K562 (cell line): ENCODE results near the gene MCAT. TPM values are rescaled to one million over a fixed set of nuclear protein-coding genes. Genes with fewer than 3 reads are reported as not detected.

ENCODE experiments used
- ATAC-seq: fragments of 200-7000 bp; cut with Tn5 transposase; 3 replicates; pipeline ENCODE4 v1.9.1; 2020; ENCODE audit warnings: moderate library complexity
- BruUV-seq: library from RNA; stranded (reverse); fragments of 400-500 nt; replicated peaks from 2 replicates; lab custom pipeline; 2021; lab: Mats Ljungman, UMichigan
- CTCF ChIA-PET: fragments of 300-600 bp; formaldehyde crosslinking; extraction: SDS; loops from one replicate; lab custom pipeline; 2021; ENCODE audit warnings: low intra/inter-chr PET ratio; lab: Yijun Ruan, JAX
- POLR2A ChIA-PET: fragments of 300-600, 350-650 bp; sonication (Branson Sonifier 250); formaldehyde crosslinking; extraction: SDS; loops from one replicate; lab custom pipeline; 2021; ENCODE audit warnings: antibody characterized with exemption, inconsistent platforms; lab: Yijun Ruan, JAX
- DNase-seq, 4 experiments: peaks; one replicate each; pipeline versions ENCODE4 v3.0.0 to v3.0.0-alpha.2; 2011 to 2018; ENCODE audit warnings: low spot score in 3 of 4, mixed read lengths in 3 of 4; ENCODE audit errors: extremely low read depth in 1 of 4
- FAIRE-seq: peaks from 2 replicates; lab custom pipeline; 2011; peaks lifted over from hg19 to GRCh38; lab: Jason Lieb, UNC
- H2AFZ ChIP-seq: 2 replicates; pipeline ENCODE4 v1.6.0; 2011; ENCODE audit warnings: low read depth, low read length, control low read depth, inconsistent platforms
- H3K27ac ChIP-seq: fragments of 200-600 bp; 3 replicates; pipeline ENCODE4 v1.8.0; 2011; ENCODE audit warnings: low read depth, mild to moderate bottlenecking, control low read depth, inconsistent platforms, low read length, moderate library complexity, mixed read lengths; ENCODE audit errors: extremely low read depth
- H3K27me3 ChIP-seq, 2 experiments: fragments of 300-600 bp in 1 of 2; 2 replicates in 1 of 2; 3 replicates in 1 of 2; pipeline versions ENCODE4 v1.6.0 to v1.8.0; 2011; ENCODE audit warnings: inconsistent platforms in 2 of 2, low read length in 2 of 2, mild to moderate bottlenecking in 1 of 2, mixed read lengths in 1 of 2, moderate library complexity in 1 of 2; ENCODE audit not compliant: control insufficient read depth in 2 of 2, insufficient read depth in 2 of 2
- H3K36me3 ChIP-seq: fragments of 300-600 bp; 3 replicates; pipeline ENCODE4 v1.8.0; 2011; ENCODE audit warnings: mild to moderate bottlenecking, low read length, inconsistent platforms; ENCODE audit not compliant: control insufficient read depth, insufficient read depth
- H3K4me1 ChIP-seq, 2 experiments: fragments of 200-600 bp in 1 of 2; replicated peaks in 1 of 2; 2 replicates in 1 of 2; 3 replicates in 1 of 2; pipeline versions ENCODE4 v1.5.1 to v1.8.0; 2011; ENCODE audit warnings: inconsistent platforms in 2 of 2, low read length in 2 of 2, mild to moderate bottlenecking in 1 of 2, mixed read lengths in 1 of 2, moderate library complexity in 1 of 2; ENCODE audit not compliant: control insufficient read depth in 2 of 2, insufficient read depth in 2 of 2
- H3K4me2 ChIP-seq: 2 replicates; pipeline ENCODE4 v1.6.1; 2011; ENCODE audit warnings: low read length, control low read depth, inconsistent platforms, mixed read lengths; ENCODE audit not compliant: insufficient read depth
- H3K4me3 ChIP-seq: fragments of 200-600 bp; sonication (generic), shearing (Covaris generic); 2 replicates; pipeline ENCODE4 v1.5.1; 2016; ENCODE audit warnings: control low read depth, inconsistent platforms
- H3K79me2 ChIP-seq: fragments of 200-600 bp; 3 replicates; pipeline ENCODE4 v1.8.0; 2011; ENCODE audit warnings: low read length, inconsistent platforms; ENCODE audit not compliant: control insufficient read depth, insufficient read depth
- H3K9ac ChIP-seq, 2 experiments: 2 replicates each; pipeline versions ENCODE4 v1.6.0 to v1.6.1; 2011; ENCODE audit warnings: low read depth in 2 of 2, low read length in 2 of 2, control low read depth in 1 of 2, inconsistent platforms in 1 of 2, mild to moderate bottlenecking in 1 of 2, mixed read lengths in 1 of 2; ENCODE audit not compliant: insufficient read depth in 1 of 2
- H3K9me1 ChIP-seq: one replicate; pipeline ENCODE4 v1.6.0; 2011; ENCODE audit warnings: inconsistent platforms, mild to moderate bottlenecking, low read length, moderate library complexity; ENCODE audit not compliant: control insufficient read depth, insufficient read depth
- H3K9me3 ChIP-seq: replicated peaks from 2 replicates; pipeline ENCODE4 v1.5.1; 2011; ENCODE audit warnings: low read depth, low read length, inconsistent platforms; ENCODE audit not compliant: control insufficient read depth, insufficient read depth
- H4K20me1 ChIP-seq: replicated peaks from 2 replicates; pipeline ENCODE4 v1.6.1; 2011; ENCODE audit warnings: low read length, inconsistent platforms, mixed read lengths; ENCODE audit not compliant: control insufficient read depth, insufficient read depth
- E2F6 ChIP-seq, 2 experiments: IDR thresholded peaks; 2 replicates each; pipeline ENCODE4 v1.6.1; 2011; ENCODE audit warnings: borderline replicate concordance in 1 of 2, control low read depth in 1 of 2, low read depth in 1 of 2, low read length in 1 of 2, mild to moderate bottlenecking in 1 of 2, mixed read lengths in 1 of 2, moderate library complexity in 1 of 2; ENCODE audit not compliant: insufficient read depth in 1 of 2, insufficient read length in 1 of 2, poor library complexity in 1 of 2, severe bottlenecking in 1 of 2; ENCODE audit errors: extremely low read depth in 1 of 2
- ERF ChIP-seq: fragments of 450-650 bp; formaldehyde crosslinking; IDR thresholded peaks from 2 replicates; pipeline ENCODE4 v1.4.0; 2020; ENCODE audit warnings: mild to moderate bottlenecking, mixed read lengths
- MYC ChIP-seq, 2 experiments: fragments of 250-450 bp in 1 of 2; sonication (Bioruptor Pico) in 1 of 2; IDR thresholded peaks; 2 replicates each; pipeline versions ENCODE4 v1.5.1 to v1.6.1; 2012 to 2021; ENCODE audit warnings: low read depth in 2 of 2, borderline replicate concordance in 1 of 2, improper control_type of control experiment in 1 of 2, low read length in 1 of 2, mild to moderate bottlenecking in 1 of 2, moderate library complexity in 1 of 2
- NONO ChIP-seq, 2 experiments: fragments of 200-400 bp in 1 of 2; fragments of 450-650 bp in 1 of 2; formaldehyde crosslinking in 1 of 2; IDR thresholded peaks; 2 replicates each; pipeline ENCODE4 v1.6.1; 2017; ENCODE audit warnings: low read depth in 2 of 2, mild to moderate bottlenecking in 2 of 2, moderate library complexity in 2 of 2, low read length in 1 of 2
- POLR2AphosphoS5 ChIP-seq: IDR thresholded peaks from 2 replicates; pipeline ENCODE4 v1.6.1; 2011; ENCODE audit warnings: mild to moderate bottlenecking, low read depth, low read length, moderate library complexity; ENCODE audit not compliant: control insufficient read depth, insufficient read depth
- POU5F1 ChIP-seq: fragments of 150-350 bp; IDR thresholded peaks from 2 replicates; pipeline ENCODE4 v1.6.1; 2014; ENCODE audit warnings: borderline replicate concordance, low read length, low read depth, mild to moderate bottlenecking; ENCODE audit not compliant: partially characterized antibody
- RBFOX2 ChIP-seq: fragments of 200-400 bp; formaldehyde crosslinking; IDR thresholded peaks from 2 replicates; pipeline ENCODE4 v1.6.1; 2017; ENCODE audit warnings: low read depth, mild to moderate bottlenecking, low read length, moderate library complexity
- SAP30 ChIP-seq: fragments of 200-600 bp; sonication (generic); IDR thresholded peaks from 2 replicates; pipeline ENCODE4 v1.6.1; 2012; ENCODE audit warnings: borderline replicate concordance, low read depth, mild to moderate bottlenecking, moderate library complexity, low read length, control low read depth, inconsistent platforms; ENCODE audit not compliant: insufficient read depth, poor library complexity, severe bottlenecking
- TAF1 ChIP-seq: IDR thresholded peaks from 2 replicates; pipeline ENCODE4 v1.6.1; 2011; ENCODE audit warnings: mild to moderate bottlenecking, low read length, moderate library complexity; ENCODE audit not compliant: insufficient read depth, control insufficient read depth, severe bottlenecking; ENCODE audit errors: extremely low read depth
- THRA ChIP-seq: fragments of 450-650 bp; IDR thresholded peaks from 2 replicates; pipeline ENCODE4 v1.6.1; 2017; ENCODE audit warnings: mild to moderate bottlenecking, moderate library complexity
- WGBS: fragments of 100-300 bp; shearing (Covaris generic); methylation state at CpG from one replicate; pipeline ENCODE4 v1.1.6; 2016; ENCODE audit warnings: low coverage, mixed read lengths; ENCODE audit not compliant: insufficient coverage; ENCODE audit errors: missing lambda C conversion rate; 5-methylcytosine and 5-hydroxymethylcytosine counted together
- in situ Hi-C: fragments of 300-500 bp; cut with MboI; formaldehyde crosslinking; loops from 4 replicates; pipeline ENCODE4 v1.15.0; 2018; ENCODE audit warnings: inconsistent platforms, mixed read lengths
- intact Hi-C: fragments of 100-400 bp; cut with micrococcal nuclease; formaldehyde crosslinking; loops from 2 replicates; pipeline ENCODE4 v1.14.2; 2022
- polyA plus RNA-seq, 8 experiments: library from polyadenylated mRNA; depleted of rRNA in 4 of 8; stranded (reverse) in 5 of 8; unstranded in 3 of 8; fragments of >200 nt; fragmentation: Nextera tagmentation in 2 of 8; fragmentation: Illumina TruSeq in 1 of 8; extraction: Ambion mirVana in 2 of 8; extraction: Trizol in 1 of 8; gene quantifications; 2 replicates each; pipeline versions ENCODE4 v1.2.1 to v1.2.3, GENCODE V29; 2011 to 2014; ENCODE audit warnings: inconsistent platforms in 1 of 8, missing spikeins in 1 of 8
- total RNA-seq, 7 experiments: library from RNA; depleted of rRNA in 6 of 7; stranded (reverse); fragments of >200 nt in 6 of 7; fragmentation: Illumina TruSeq in 2 of 7; extraction: Trizol in 2 of 7; gene quantifications; 2 replicates each; pipeline versions ENCODE4 v1.2.1 to v1.2.3, GENCODE V29; 2011 to 2021; ENCODE audit warnings: low replicate concordance in 1 of 7
- TF ChIP-seq, protein P1 (sequence below): sonication (generic); formaldehyde crosslinking; IDR thresholded peaks from 2 replicates; pipeline ENCODE4 v1.8.1; 2023; ENCODE audit warnings: mild to moderate bottlenecking, missing genetic modification reagents

Gene MCAT
- total and polyA plus RNA-seq, 9 of the 15 experiments (the other 6 are each of a cell fraction or from before 2014, with no cell fraction given) = 3.3 to 27.8 (median 13.9) TPM

DNA sequence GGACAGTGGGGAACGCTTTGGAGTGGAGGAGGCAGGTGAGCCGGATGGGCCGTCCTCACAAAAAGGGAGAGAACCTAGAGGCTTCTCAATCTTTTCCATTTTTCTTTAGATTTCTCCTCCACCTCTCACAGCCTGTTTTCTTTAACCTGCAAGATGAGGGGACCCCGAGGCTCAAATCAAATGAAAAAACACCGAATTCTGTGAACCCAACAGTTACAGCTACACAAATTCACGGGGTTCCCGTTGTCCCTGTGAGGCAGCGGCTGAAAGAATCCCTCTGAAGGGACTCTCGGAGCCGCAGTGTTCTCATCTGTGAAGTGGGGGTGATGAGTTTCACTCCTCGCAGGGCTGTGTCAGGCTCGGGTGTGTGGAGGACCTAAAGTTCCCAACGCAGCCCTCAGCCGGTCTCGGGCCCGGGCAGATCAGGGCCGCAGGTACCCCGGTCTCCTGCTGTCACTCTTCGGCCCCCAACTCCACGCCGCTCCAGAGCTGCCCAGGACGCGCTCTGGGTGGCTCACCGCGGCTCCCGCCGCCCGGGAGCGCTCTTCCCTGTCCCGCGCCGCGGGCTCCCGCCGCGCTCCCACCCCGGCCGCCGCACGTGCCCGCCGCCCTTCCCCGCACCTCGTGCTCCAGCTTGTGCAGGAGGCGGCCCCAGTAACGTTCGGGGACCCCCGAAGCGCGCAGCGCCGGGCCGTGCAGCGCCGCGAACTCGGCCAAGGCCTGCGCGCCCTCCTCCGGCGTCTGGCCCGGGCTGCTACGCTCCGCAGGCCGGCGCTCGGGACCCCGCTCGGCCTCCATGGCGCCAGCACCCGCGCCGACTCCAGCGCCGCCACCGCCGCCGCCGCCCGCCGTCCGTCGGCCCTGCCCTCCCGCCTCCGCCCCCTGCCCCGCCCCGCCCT is 43.3 kb upstream of the MCAT start, which contains the start of gene TTLL12:
TTLL12 (minus strand) TSS at position 863 of the 899 bp plus-strand sequence; CDS start at position 798, 65 bp downstream.
- FAIRE-seq = no peak
- intact Hi-C loops = loop anchor here (5.0 kb wide), 1 partner anchor 41 kb away; no protein-coding TSS in a partner anchor
- TF ChIP-seq E2F6 (IDR thresholded peaks at IDR 0.05; ENCODE audit: borderline replicate concordance in 1 of 2, extremely low read depth in 1 of 2, insufficient read depth in 1 of 2, insufficient read length in 1 of 2, low read depth in 1 of 2, low read length in 1 of 2, poor library complexity in 1 of 2, severe bottlenecking in 1 of 2) (peak; percentile 31 to 89), POLR2AphosphoS5 (peak; percentile 18; the same call in 1 of the 2 replicates), NONO (IDR thresholded peaks at IDR 0.05; ENCODE audit: low read depth in 2 of 2, low read length in 1 of 2) (peak in 1 of 2 experiments; percentile 48; a peak in 2 of 4 replicates), MYC (IDR thresholded peaks at IDR 0.05; ENCODE audit: low read depth, low read length) (peak; percentile 93), MYC (CRISPR knock-in tag; IDR thresholded peaks at IDR 0.05; ENCODE audit: borderline replicate concordance, low read depth) (no peak), THRA (no peak), ERF (peak; percentile 81; the same call in 1 of the 2 replicates), RBFOX2 (peak; percentile 64), SAP30 (peak; percentile 33), POU5F1 (no peak), TAF1 (peak; percentile 25)
- TF ChIP-seq, protein P1, sequence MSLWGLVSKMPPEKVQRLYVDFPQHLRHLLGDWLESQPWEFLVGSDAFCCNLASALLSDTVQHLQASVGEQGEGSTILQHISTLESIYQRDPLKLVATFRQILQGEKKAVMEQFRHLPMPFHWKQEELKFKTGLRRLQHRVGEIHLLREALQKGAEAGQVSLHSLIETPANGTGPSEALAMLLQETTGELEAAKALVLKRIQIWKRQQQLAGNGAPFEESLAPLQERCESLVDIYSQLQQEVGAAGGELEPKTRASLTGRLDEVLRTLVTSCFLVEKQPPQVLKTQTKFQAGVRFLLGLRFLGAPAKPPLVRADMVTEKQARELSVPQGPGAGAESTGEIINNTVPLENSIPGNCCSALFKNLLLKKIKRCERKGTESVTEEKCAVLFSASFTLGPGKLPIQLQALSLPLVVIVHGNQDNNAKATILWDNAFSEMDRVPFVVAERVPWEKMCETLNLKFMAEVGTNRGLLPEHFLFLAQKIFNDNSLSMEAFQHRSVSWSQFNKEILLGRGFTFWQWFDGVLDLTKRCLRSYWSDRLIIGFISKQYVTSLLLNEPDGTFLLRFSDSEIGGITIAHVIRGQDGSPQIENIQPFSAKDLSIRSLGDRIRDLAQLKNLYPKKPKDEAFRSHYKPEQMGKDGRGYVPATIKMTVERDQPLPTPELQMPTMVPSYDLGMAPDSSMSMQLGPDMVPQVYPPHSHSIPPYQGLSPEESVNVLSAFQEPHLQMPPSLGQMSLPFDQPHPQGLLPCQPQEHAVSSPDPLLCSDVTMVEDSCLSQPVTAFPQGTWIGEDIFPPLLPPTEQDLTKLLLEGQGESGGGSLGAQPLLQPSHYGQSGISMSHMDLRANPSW (CRISPR knock-in tag) = no peak

More for the DNA sequence above, 43.3 kb upstream of the MCAT start, which contains the start of gene TTLL12:
- peaks cover 25% of the 10 kb centered on the region; the same call in 2 of the 3 replicates for H3K36me3 ChIP-seq
- no peaks in the 10 kb centered on the region for H3K27me3 ChIP-seq
- DNase-seq (peak in 3 of 4 experiments; percentile 60 to 69 (median 68)), ATAC-seq (peak; percentile 14; the same call in 2 of the 3 replicates)
- in situ Hi-C loops = no loop called here
- POLR2A ChIA-PET = interaction anchor here (0.6 to 1.4 kb wide), 3 partner anchors 10 to 633 kb away, joined by 4 to 5 read pairs (median 5); partner anchors contain the start of gene SERHL2
- no peaks in the 10 kb centered on the region for H3K9me1 ChIP-seq
- H3K9me3 ChIP-seq = no peaks in the 10 kb centered on the region
- CTCF ChIA-PET = no interaction called here
- TSS peak; percentile 59 for BruUV-seq
- peak within 1 kb of the TSS; percentile 96 for H3K4me2 ChIP-seq
- H3K79me2 ChIP-seq = peaks cover 52% of the 10 kb centered on the region
- H2AFZ ChIP-seq = peak within 1 kb of the TSS; percentile 96
- H3K27ac ChIP-seq = peak within 1 kb of the TSS; percentile 87
- peak within 1 kb of the TSS; percentile 96 for H3K9ac ChIP-seq
- H3K4me1 ChIP-seq = peaks cover 25 to 33% of the 10 kb centered on the region in 2 experiments; a peak in 4 of 5 replicates
- WGBS = under 1% methylated on average over 41 of the region's 87 CpGs
- no peaks in the 10 kb centered on the region for H4K20me1 ChIP-seq
- peak within 1 kb of the TSS; percentile 73 for H3K4me3 ChIP-seq
